Measurements from ENCODE around the gene MDK.

- no peak for TF ChIP-seq ZXDB (tag by site-specific recombination; IDR thresholded peaks at IDR 0.05)
- no peak for TF ChIP-seq ZNF776 (tag by site-specific recombination; IDR thresholded peaks at IDR 0.05; ENCODE audit: borderline replicate concordance)
- TF ChIP-seq, protein P1, sequence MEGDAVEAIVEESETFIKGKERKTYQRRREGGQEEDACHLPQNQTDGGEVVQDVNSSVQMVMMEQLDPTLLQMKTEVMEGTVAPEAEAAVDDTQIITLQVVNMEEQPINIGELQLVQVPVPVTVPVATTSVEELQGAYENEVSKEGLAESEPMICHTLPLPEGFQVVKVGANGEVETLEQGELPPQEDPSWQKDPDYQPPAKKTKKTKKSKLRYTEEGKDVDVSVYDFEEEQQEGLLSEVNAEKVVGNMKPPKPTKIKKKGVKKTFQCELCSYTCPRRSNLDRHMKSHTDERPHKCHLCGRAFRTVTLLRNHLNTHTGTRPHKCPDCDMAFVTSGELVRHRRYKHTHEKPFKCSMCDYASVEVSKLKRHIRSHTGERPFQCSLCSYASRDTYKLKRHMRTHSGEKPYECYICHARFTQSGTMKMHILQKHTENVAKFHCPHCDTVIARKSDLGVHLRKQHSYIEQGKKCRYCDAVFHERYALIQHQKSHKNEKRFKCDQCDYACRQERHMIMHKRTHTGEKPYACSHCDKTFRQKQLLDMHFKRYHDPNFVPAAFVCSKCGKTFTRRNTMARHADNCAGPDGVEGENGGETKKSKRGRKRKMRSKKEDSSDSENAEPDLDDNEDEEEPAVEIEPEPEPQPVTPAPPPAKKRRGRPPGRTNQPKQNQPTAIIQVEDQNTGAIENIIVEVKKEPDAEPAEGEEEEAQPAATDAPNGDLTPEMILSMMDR (tag by site-specific recombination; IDR thresholded peaks at IDR 0.05): no peak
- no peak for TF ChIP-seq ZNF24 (tag by site-specific recombination; IDR thresholded peaks at IDR 0.05)
- no peak for TF ChIP-seq ZNF843 (tag by site-specific recombination; IDR thresholded peaks at IDR 0.05)
- no peak for TF ChIP-seq ZFHX2 (tag by site-specific recombination; conservative IDR thresholded peaks at IDR 0.05)
Observed at GRCh38 chr11:46359953-46360352, 21.5 kb upstream of the MDK start.
